ENCODE measurements around the gene SEC61A1. TPM values are rescaled to one million over a fixed set of nuclear protein-coding genes. Genes with fewer than 3 reads are reported as not detected.
A peak's percentile ranks its signal among the peaks of the same experiment; 100 is the strongest.

SEC61A1 gene
- total RNA-seq, 1 donor from 2014 or later = 400 TPM

DNA sequence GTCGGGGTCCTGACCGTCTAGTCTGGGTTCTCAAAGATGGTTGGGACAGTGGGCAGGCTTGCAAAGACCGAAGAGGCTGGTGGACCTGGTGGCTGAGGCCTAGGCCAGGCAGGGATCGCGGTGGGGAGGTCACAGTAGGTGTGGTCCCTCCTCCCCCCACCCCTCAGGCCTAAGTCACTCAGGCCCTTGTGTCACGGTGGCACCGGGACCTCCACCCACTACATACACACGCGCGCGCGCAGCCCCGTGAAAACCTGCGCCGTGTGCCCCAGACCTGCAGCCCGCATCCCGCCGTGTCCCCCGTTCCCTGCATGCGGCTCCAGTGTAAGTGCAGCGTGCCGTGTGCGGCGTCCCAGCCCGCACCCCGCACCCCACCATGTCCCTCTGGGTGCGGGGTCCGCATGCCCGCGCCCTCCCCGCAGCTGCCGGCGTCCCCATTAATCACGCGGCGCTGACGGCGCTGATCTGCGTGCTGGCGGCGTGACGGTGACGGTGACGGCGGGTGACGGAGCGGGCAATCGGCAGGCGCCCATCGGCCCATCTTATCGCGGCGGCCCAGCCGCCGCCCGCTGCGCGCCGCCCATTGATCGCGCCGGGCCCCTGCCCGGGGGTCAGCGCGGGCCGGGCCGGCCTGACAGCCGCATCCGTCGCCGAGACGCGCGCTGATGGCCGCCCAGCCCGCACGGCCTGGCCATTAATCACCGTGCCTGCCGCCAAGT lies 24.4 kb downstream of the SEC61A1 start:
- peaks cover 49% of the 10 kb centered on the region for H3K4me1 ChIP-seq (ENCODE audit: insufficient read depth, low read length)
- Mint-ChIP-seq H3K36me3 (ENCODE audit: low read depth, unreplicated experiment) (peaks cover 9% of the 10 kb centered on the region), H3K9me3 (ENCODE audit: unreplicated experiment) (no peaks in the 10 kb centered on the region), H3K27ac (ENCODE audit: unreplicated experiment) (no peak overlapping the region), H3K27me3 (ENCODE audit: low read depth, unreplicated experiment) (no peaks in the 10 kb centered on the region), H3K4me1 (ENCODE audit: low read depth, unreplicated experiment) (peaks cover 26% of the 10 kb centered on the region), H3K4me3 (ENCODE audit: unreplicated experiment) (no peak overlapping the region)
- FAIRE-seq (no peak), DNase-seq (ENCODE audit: low read depth) (no peak)
- H3K9ac ChIP-seq (ENCODE audit: low read length) = peak overlapping the region; percentile 60
- H3K4me2 ChIP-seq (ENCODE audit: low read length) = peak overlapping the region; percentile 78
- no peak overlapping the region for H2AFZ ChIP-seq (ENCODE audit: low read depth, low read length)
- peaks cover 61% of the 10 kb centered on the region for H4K20me1 ChIP-seq (ENCODE audit: insufficient read depth, low read length)
- H3K27ac ChIP-seq (ENCODE audit: low read depth, low read length) = no peak overlapping the region
- no peaks in the 10 kb centered on the region for H3K9me3 ChIP-seq (ENCODE audit: insufficient read depth, low read depth, low read length)
- no peaks in the 10 kb centered on the region for H3K27me3 ChIP-seq (ENCODE audit: insufficient read depth, low read length)
- TF ChIP-seq, protein P1, sequence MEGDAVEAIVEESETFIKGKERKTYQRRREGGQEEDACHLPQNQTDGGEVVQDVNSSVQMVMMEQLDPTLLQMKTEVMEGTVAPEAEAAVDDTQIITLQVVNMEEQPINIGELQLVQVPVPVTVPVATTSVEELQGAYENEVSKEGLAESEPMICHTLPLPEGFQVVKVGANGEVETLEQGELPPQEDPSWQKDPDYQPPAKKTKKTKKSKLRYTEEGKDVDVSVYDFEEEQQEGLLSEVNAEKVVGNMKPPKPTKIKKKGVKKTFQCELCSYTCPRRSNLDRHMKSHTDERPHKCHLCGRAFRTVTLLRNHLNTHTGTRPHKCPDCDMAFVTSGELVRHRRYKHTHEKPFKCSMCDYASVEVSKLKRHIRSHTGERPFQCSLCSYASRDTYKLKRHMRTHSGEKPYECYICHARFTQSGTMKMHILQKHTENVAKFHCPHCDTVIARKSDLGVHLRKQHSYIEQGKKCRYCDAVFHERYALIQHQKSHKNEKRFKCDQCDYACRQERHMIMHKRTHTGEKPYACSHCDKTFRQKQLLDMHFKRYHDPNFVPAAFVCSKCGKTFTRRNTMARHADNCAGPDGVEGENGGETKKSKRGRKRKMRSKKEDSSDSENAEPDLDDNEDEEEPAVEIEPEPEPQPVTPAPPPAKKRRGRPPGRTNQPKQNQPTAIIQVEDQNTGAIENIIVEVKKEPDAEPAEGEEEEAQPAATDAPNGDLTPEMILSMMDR (IDR thresholded peaks at IDR 0.05; ENCODE audit: insufficient read depth, low read depth, low read length) = no peak
- no peak for TF ChIP-seq EZH2 (IDR thresholded peaks at IDR 0.05; ENCODE audit: insufficient read depth, low read length)
- H3K79me2 ChIP-seq (ENCODE audit: insufficient read depth, low read length) = peaks cover 12% of the 10 kb centered on the region
- peak overlapping the region; percentile 12 for H3K4me3 ChIP-seq (ENCODE audit: insufficient read depth, low read depth, low read length)
- H3K36me3 ChIP-seq (ENCODE audit: insufficient read depth, low read length) = peaks cover 6% of the 10 kb centered on the region

DNA sequence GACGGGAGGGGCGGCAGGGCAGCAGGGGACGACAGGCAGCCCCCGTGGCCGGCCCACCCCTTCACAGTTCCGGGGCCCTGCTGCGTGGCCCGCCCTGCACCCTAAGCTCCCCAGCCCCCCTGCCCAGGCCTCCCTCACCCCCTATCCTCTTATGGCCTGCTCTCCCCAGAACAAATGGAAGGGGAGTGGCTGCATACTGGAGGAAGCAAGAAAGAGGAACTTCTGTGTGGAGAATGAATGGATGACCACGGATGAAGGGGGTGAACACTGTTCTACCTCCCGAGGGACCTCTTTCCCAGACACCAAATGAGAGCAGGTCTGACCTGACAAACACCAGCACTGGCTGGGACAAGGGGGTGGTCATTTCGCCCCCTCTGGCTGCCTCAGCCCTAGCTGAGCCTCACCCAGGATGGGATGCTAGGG lies 25.0 kb downstream of the SEC61A1 start:
- peaks cover 56% of the 10 kb centered on the region for H4K20me1 ChIP-seq (ENCODE audit: insufficient read depth, low read length)
- DNase-seq (ENCODE audit: low read depth) (no peak), FAIRE-seq (no peak)
- TF ChIP-seq, protein P1 (IDR thresholded peaks at IDR 0.05; ENCODE audit: insufficient read depth, low read depth, low read length) = no peak
- TF ChIP-seq EZH2 (IDR thresholded peaks at IDR 0.05; ENCODE audit: insufficient read depth, low read length) = no peak
- Mint-ChIP-seq H3K27ac (ENCODE audit: unreplicated experiment) (no peak overlapping the region), H3K4me3 (ENCODE audit: unreplicated experiment) (no peak overlapping the region), H3K27me3 (ENCODE audit: low read depth, unreplicated experiment) (no peaks in the 10 kb centered on the region), H3K36me3 (ENCODE audit: low read depth, unreplicated experiment) (peaks cover 10% of the 10 kb centered on the region), H3K9me3 (ENCODE audit: unreplicated experiment) (no peaks in the 10 kb centered on the region), H3K4me1 (ENCODE audit: low read depth, unreplicated experiment) (peaks cover 31% of the 10 kb centered on the region)
- no peak overlapping the region for H3K27ac ChIP-seq (ENCODE audit: low read depth, low read length)
- H2AFZ ChIP-seq (ENCODE audit: low read depth, low read length) = no peak overlapping the region
- no peaks in the 10 kb centered on the region for H3K9me3 ChIP-seq (ENCODE audit: insufficient read depth, low read depth, low read length)
- H3K4me1 ChIP-seq (ENCODE audit: insufficient read depth, low read length) = peaks cover 55% of the 10 kb centered on the region
- H3K4me2 ChIP-seq (ENCODE audit: low read length) = peak overlapping the region; percentile 78
- peak overlapping the region; percentile 60 for H3K9ac ChIP-seq (ENCODE audit: low read length)
- H3K36me3 ChIP-seq (ENCODE audit: insufficient read depth, low read length) = peaks cover 4% of the 10 kb centered on the region
- no peaks in the 10 kb centered on the region for H3K27me3 ChIP-seq (ENCODE audit: insufficient read depth, low read length)
- no peak overlapping the region for H3K4me3 ChIP-seq (ENCODE audit: insufficient read depth, low read depth, low read length)
- peaks cover 6% of the 10 kb centered on the region for H3K79me2 ChIP-seq (ENCODE audit: insufficient read depth, low read length)

DNA sequence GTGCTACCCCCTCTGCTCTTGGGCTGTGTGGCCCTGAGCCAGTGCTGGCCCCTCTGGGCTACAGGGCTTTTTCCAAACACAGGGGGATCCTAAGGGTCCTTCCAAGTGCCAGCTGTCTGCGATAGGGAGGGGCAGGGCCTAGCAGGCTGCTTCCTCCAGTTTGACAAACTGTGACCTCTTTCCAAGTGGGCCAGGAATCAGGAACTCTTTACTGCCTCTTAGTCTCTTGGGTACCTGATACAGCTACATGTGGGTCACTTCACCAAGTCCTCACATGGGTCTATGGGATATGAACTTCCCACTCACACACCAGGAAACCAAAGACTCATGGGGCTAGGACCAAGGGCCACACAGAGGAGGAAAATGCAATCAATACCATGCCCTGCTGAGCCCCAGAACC lies 25.4 kb downstream of the SEC61A1 start:
- no peak overlapping the region for H2AFZ ChIP-seq (ENCODE audit: low read depth, low read length)
- no peak overlapping the region for H3K4me2 ChIP-seq (ENCODE audit: low read length)
- H3K36me3 Mint-ChIP-seq (ENCODE audit: low read depth, unreplicated experiment) = peaks cover 13% of the 10 kb centered on the region
- H3K27ac ChIP-seq (ENCODE audit: low read depth, low read length) = no peak overlapping the region
- no peaks in the 10 kb centered on the region for H3K27me3 ChIP-seq (ENCODE audit: insufficient read depth, low read length)
- no peak overlapping the region for H3K4me3 Mint-ChIP-seq (ENCODE audit: unreplicated experiment)
- no peaks in the 10 kb centered on the region for H3K9me3 Mint-ChIP-seq (ENCODE audit: unreplicated experiment)
- H3K4me1 Mint-ChIP-seq (ENCODE audit: low read depth, unreplicated experiment) = peaks cover 31% of the 10 kb centered on the region
- FAIRE-seq = no peak
- peaks cover 52% of the 10 kb centered on the region for H4K20me1 ChIP-seq (ENCODE audit: insufficient read depth, low read length)
- TF ChIP-seq EZH2 (IDR thresholded peaks at IDR 0.05; ENCODE audit: insufficient read depth, low read length) = no peak
- TF ChIP-seq, protein P1 (IDR thresholded peaks at IDR 0.05; ENCODE audit: insufficient read depth, low read depth, low read length) = no peak
- no peak overlapping the region for H3K4me3 ChIP-seq (ENCODE audit: insufficient read depth, low read depth, low read length)
- H3K4me1 ChIP-seq (ENCODE audit: insufficient read depth, low read length) = peaks cover 55% of the 10 kb centered on the region
- no peaks in the 10 kb centered on the region for H3K9me3 ChIP-seq (ENCODE audit: insufficient read depth, low read depth, low read length)
- H3K9ac ChIP-seq (ENCODE audit: low read length) = peak overlapping the region; percentile 60
- no peak for DNase-seq (ENCODE audit: low read depth)
- no peaks in the 10 kb centered on the region for H3K36me3 ChIP-seq (ENCODE audit: insufficient read depth, low read length)
- H3K27ac Mint-ChIP-seq (ENCODE audit: unreplicated experiment) = no peak overlapping the region
- no peaks in the 10 kb centered on the region for H3K27me3 Mint-ChIP-seq (ENCODE audit: low read depth, unreplicated experiment)
- peaks cover 3% of the 10 kb centered on the region for H3K79me2 ChIP-seq (ENCODE audit: insufficient read depth, low read length)

Measured in astrocyte (in vitro differentiated cells and primary cell).